Upper lobe of right lung (tissue), 1 donor: ENCODE results near the gene NBEA. TPM values are rescaled to one million over a fixed set of nuclear protein-coding genes. Genes with fewer than 3 reads are reported as not detected.

Source experiments
- ATAC-seq: fragments of 200-7000 bp; cut with Tn5 transposase; one replicate; pipeline ENCODE4 v1.9.1; 2020; ENCODE audit warnings: mild to moderate bottlenecking, moderate library complexity
- DNase-seq: peaks from one replicate; pipeline ENCODE4 v3.0.0-alpha.2; 2020
- H3K27ac ChIP-seq: fragments of 200-600 bp; one replicate; pipeline ENCODE4 v1.8.0; 2022
- H3K27me3 ChIP-seq: fragments of 200-600 bp; one replicate; pipeline ENCODE4 v1.8.0; 2022; ENCODE audit warnings: mild to moderate bottlenecking
- H3K36me3 ChIP-seq: fragments of 200-600 bp; one replicate; pipeline ENCODE4 v1.8.0; 2022
- H3K4me1 ChIP-seq: fragments of 200-600 bp; one replicate; pipeline ENCODE4 v1.8.0; 2022
- H3K4me3 ChIP-seq: fragments of 200-600 bp; one replicate; pipeline ENCODE4 v1.8.0; 2022; ENCODE audit warnings: mild to moderate bottlenecking
- H3K9me3 ChIP-seq: fragments of 200-600 bp; one replicate; pipeline ENCODE4 v1.8.0; 2022
- CTCF ChIP-seq: fragments of 200-600 bp; IDR thresholded peaks from one replicate; pipeline ENCODE4 v1.8.0; 2022; ENCODE audit warnings: antibody characterized with exemption
- intact Hi-C: fragments of 100-400 bp; cut with DNase I; formaldehyde crosslinking; loops from one replicate; pipeline ENCODE4 v1.11.0; 2022
- total RNA-seq: library from RNA; stranded (reverse); fragmentation: NEBNext Ultra II Directional; extraction: Animal tissue kit (Norgen Biotek cat#: 25700); gene quantifications from one replicate; pipeline ENCODE4 v1.2.1, GENCODE V29; 2021
- donor health status: DM: no; HTN: yes; CAD: no; lungs with severe emphysema.

Gene NBEA
- total RNA-seq, 1 donor from 2014 or later: 5.6 TPM

DNA sequence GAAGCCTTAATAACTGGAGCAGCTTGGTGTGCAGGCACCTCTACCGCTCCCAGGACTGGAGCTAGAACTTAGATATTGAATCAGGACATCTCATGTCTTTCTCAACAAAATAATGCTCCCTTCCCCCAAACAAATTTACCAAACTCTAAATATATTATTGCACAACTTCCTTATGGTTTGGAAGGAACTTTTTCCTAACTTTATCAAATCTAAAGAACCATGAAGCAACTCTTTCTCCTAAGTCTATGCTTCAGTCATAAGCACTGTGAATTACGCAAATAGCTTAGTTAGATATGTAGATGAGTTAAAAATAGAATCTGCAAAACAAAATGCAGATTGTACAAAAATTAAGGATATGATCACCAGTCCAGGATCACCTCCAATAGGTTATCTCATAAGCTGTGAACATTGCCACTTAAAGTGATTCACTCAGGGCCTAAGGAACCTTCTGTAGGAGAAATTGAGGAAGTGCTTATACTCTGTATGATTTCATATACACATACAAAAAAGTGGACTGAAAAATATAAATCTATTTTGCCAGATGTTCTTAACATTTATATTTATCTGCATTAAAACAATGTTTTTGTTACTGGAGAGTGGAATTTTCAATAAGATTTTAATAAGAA is 554.8 kb downstream of the NBEA start:
- TF ChIP-seq CTCF: no peak
- Histone ChIP-seq H3K27me3 (no peaks in the 10 kb centered on the region), H3K9me3 (no peaks in the 10 kb centered on the region), H3K36me3 (no peaks in the 10 kb centered on the region), H3K27ac (no peak overlapping the region), H3K4me3 (no peak overlapping the region), H3K4me1 (no peaks in the 10 kb centered on the region)
- intact Hi-C loops: no loop called here
- ATAC-seq (peak; percentile 40), DNase-seq (no peak)

DNA sequence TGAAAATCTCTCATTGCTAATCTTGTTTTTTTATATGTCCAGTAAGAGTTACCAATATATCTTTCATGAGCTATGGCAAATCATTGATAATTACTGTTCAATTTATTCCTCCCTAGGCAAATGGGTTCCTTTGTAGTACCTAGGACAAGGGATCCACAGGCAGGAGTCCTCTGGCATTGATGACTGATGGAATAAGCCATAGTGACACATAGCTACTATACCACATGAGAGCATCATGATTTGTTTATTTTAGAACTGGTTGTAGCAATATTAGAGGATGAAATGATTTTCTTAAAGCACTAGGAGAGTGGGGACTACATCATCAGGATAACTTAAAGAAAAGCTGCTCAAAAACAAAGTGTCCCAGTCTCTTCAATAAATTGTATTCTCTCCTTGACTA is 556.2 kb downstream of the NBEA start:
- intact Hi-C loops: no loop called here
- H3K9me3 ChIP-seq: no peaks in the 10 kb centered on the region
- DNase-seq: no peak
- no peak for ATAC-seq
- no peak overlapping the region for H3K4me3 ChIP-seq
- H3K27ac ChIP-seq: no peak overlapping the region
- TF ChIP-seq CTCF: no peak
- H3K36me3 ChIP-seq: no peaks in the 10 kb centered on the region
- H3K27me3 ChIP-seq: no peaks in the 10 kb centered on the region
- no peaks in the 10 kb centered on the region for H3K4me1 ChIP-seq

GRCh38 chr13:35499196-35499662 is 557.2 kb downstream of the NBEA start:
- H3K4me3 ChIP-seq: no peak overlapping the region
- no peak for DNase-seq
- H3K4me1 ChIP-seq: no peaks in the 10 kb centered on the region
- H3K36me3 ChIP-seq: no peaks in the 10 kb centered on the region
- TF ChIP-seq CTCF: no peak
- intact Hi-C loops: no loop called here
- no peaks in the 10 kb centered on the region for H3K9me3 ChIP-seq
- H3K27ac ChIP-seq: no peak overlapping the region
- no peaks in the 10 kb centered on the region for H3K27me3 ChIP-seq
- ATAC-seq: peak; percentile 82

DNA sequence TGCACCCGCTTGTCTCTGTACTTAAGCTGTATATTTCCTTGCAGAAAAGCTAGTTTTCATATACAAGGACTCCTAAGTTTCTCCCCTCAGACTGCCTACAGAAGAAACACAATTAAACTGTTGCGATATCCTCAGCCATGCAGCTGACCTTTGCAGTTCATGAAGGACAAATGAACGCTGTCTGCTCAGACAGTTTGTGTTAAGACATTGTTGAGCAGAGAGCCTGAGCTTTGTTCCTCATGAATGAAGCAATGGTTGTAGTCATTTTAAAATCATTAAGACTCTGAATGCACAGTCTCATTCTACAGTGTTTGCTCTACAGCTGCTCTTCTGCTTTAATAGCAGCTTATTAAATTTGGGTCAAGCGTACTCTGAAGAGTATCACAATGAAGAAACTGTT is 557.6 kb downstream of the NBEA start:
- no peaks in the 10 kb centered on the region for H3K36me3 ChIP-seq
- TF ChIP-seq CTCF: no peak
- ATAC-seq (no peak), DNase-seq (no peak)
- intact Hi-C loops: no loop called here
- H3K27me3 ChIP-seq: no peaks in the 10 kb centered on the region
- H3K9me3 ChIP-seq: no peaks in the 10 kb centered on the region
- H3K27ac ChIP-seq: no peak overlapping the region
- no peaks in the 10 kb centered on the region for H3K4me1 ChIP-seq
- H3K4me3 ChIP-seq: no peak overlapping the region

DNA sequence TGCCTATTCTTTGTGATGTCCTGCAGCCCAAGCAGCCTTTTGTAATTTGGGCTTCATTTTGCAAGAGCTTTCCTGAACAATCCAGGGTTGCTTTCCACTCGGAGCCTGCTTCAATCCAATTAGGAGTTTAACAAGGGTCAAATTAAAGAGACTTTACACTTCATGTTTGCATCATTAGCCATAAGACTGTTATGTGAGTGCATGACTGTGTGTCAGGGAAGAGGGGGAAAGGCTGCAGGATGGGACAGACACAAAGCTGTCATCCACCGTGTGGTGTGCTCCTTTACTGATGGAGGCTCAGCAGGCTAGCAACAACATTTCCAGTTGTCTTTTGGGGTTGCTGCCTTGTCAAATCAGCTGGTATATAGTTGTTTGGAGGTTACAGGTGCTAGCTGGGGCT is 558.1 kb downstream of the NBEA start:
- Histone ChIP-seq H3K27me3 (no peaks in the 10 kb centered on the region), H3K4me1 (no peaks in the 10 kb centered on the region), H3K27ac (no peak overlapping the region), H3K4me3 (no peak overlapping the region), H3K36me3 (no peaks in the 10 kb centered on the region), H3K9me3 (no peaks in the 10 kb centered on the region)
- DNase-seq (no peak), ATAC-seq (no peak)
- intact Hi-C loops: no loop called here
- TF ChIP-seq CTCF: no peak
